A172 (cell line): ENCODE measurements around the gene SETD2. TPM values are rescaled to one million over a fixed set of nuclear protein-coding genes. Genes with fewer than 3 reads are reported as not detected.

Experiments used
- DNase-seq: peaks from one replicate; pipeline ENCODE4 v3.0.0-alpha.2; 2015; ENCODE audit warnings: low spot score
- total RNA-seq: library from RNA; depleted of rRNA; stranded (reverse); fragments of >200 nt; shearing (Covaris generic); gene quantifications from 2 replicates; pipeline ENCODE4 v1.2.3, GENCODE V29; 2014

SETD2 gene
- total RNA-seq, 1 experiment from 2014 or later = 22.6 TPM

GRCh38 chr3:46984591-46985459, 179.1 kb downstream of the SETD2 start:
- DNase-seq = no peak

GRCh38 chr3:46982546-46982945, 181.4 kb downstream of the SETD2 start:
- DNase-seq = no peak

GRCh38 chr3:46981932-46982471, 181.9 kb downstream of the SETD2 start:
- DNase-seq = no peak

- DNase-seq = no peak
These were observed 183.9 kb downstream of the SETD2 start for GRCh38 chr3:46979958-46980497.

- peak; percentile 83 for DNase-seq
These were observed 184.6 kb downstream of the SETD2 start, which contains the start of gene NBEAL2 for GRCh38 chr3:46978985-46979944. NBEAL2 (plus strand) TSS chr3:46979666; CDS start chr3:46979862, 196 bp downstream.

- no peak for DNase-seq
These were observed 185.5 kb downstream of the SETD2 start for GRCh38 chr3:46978381-46978780.

GRCh38 chr3:46977811-46978195, 186.1 kb downstream of the SETD2 start:
- DNase-seq = no peak

- DNase-seq = peak; percentile 99
These were observed 187.4 kb downstream of the SETD2 start, which contains the start of gene CCDC12 for GRCh38 chr3:46976326-46977190. CCDC12 (minus strand) TSS chr3:46976745; CDS start chr3:46976732, 13 bp downstream.

- no peak for DNase-seq
These were observed 189.3 kb downstream of the SETD2 start for GRCh38 chr3:46974421-46975171.

GRCh38 chr3:46972396-46972795, 191.5 kb downstream of the SETD2 start:
- DNase-seq = no peak

GRCh38 chr3:46971742-46972141, 192.2 kb downstream of the SETD2 start:
- no peak for DNase-seq

- no peak for DNase-seq
These were observed 192.8 kb downstream of the SETD2 start for GRCh38 chr3:46971151-46971550.

- no peak for DNase-seq
These were observed 193.4 kb downstream of the SETD2 start for GRCh38 chr3:46970391-46971091.

- DNase-seq = no peak
These were observed 195.0 kb downstream of the SETD2 start for GRCh38 chr3:46968783-46969428.

GRCh38 chr3:46966811-46967210, 197.1 kb downstream of the SETD2 start:
- no peak for DNase-seq
